T follicular helper cell (primary cell): ENCODE measurements around the gene TRIOBP.

Source experiments
- DNase-seq: peaks from one replicate; pipeline ENCODE4 v3.0.0-alpha.2; 2020; ENCODE audit warnings: low read depth

Gene TRIOBP

GRCh38 chr22:37805810-37806277 is 109.0 kb downstream of the TRIOBP start:
- no peak for DNase-seq

- no peak for DNase-seq
Observed at GRCh38 chr22:37806409-37807333, 109.8 kb downstream of the TRIOBP start.

- DNase-seq: peak; percentile 71
Observed at GRCh38 chr22:37807410-37808293, 110.8 kb downstream of the TRIOBP start, which contains the start of gene GCAT. Gene GCAT (plus strand): TSS chr22:37807934. CDS start chr22:37807968, 34 bp downstream.

GRCh38 chr22:37808294-37808657 is 111.4 kb downstream of the TRIOBP start:
- no peak for DNase-seq

GRCh38 chr22:37809672-37810333 is 113.0 kb downstream of the TRIOBP start:
- DNase-seq: no peak

- DNase-seq: no peak
Observed at GRCh38 chr22:37811867-37812266, 115.0 kb downstream of the TRIOBP start.

GRCh38 chr22:37812869-37813678 is 116.2 kb downstream of the TRIOBP start:
- DNase-seq: no peak

- no peak for DNase-seq
Observed at GRCh38 chr22:37815593-37815992, 118.7 kb downstream of the TRIOBP start.

- DNase-seq: no peak
Observed at GRCh38 chr22:37816543-37817180, 119.8 kb downstream of the TRIOBP start.

GRCh38 chr22:37817705-37818408 is 121.0 kb downstream of the TRIOBP start:
- DNase-seq: peak; percentile 66

GRCh38 chr22:37818409-37819104 is 121.7 kb downstream of the TRIOBP start:
- peak; percentile 34 for DNase-seq

GRCh38 chr22:37819105-37819433 is 122.2 kb downstream of the TRIOBP start:
- DNase-seq: no peak

GRCh38 chr22:37820350-37820749 is 123.5 kb downstream of the TRIOBP start:
- DNase-seq: no peak

GRCh38 chr22:37822079-37822833 is 125.4 kb downstream of the TRIOBP start:
- DNase-seq: no peak

GRCh38 chr22:37823134-37823985 is 126.5 kb downstream of the TRIOBP start, which contains the start of gene GALR3:
Gene GALR3 (plus strand): TSS chr22:37823382. CDS start chr22:37823407, 25 bp downstream.
- no peak for DNase-seq

GRCh38 chr22:37824674-37825641 is 128.1 kb downstream of the TRIOBP start:
- no peak for DNase-seq
